Upper lobe of left lung (tissue), 4 donors: ENCODE data around the gene ROMO1.

Experiments used
- EP300 ChIP-seq, 4 donors: sonication (generic); formaldehyde crosslinking; IDR thresholded peaks; one replicate each; pipeline ENCODE4 v1.5.1; 2017; ENCODE audit warnings: antibody characterized with exemption in 4 of 4, control low read depth in 2 of 4
- POLR2A ChIP-seq, 4 donors: fragments of 450-650 bp; IDR thresholded peaks; one replicate each; pipeline ENCODE4 v1.5.1; 2016 to 2017; ENCODE audit warnings: antibody characterized with exemption in 4 of 4, mild to moderate bottlenecking in 2 of 4
- POLR2AphosphoS5 ChIP-seq, 2 donors: sonication (generic); formaldehyde crosslinking; IDR thresholded peaks; one replicate each; pipeline ENCODE4 v1.5.1; 2017; ENCODE audit warnings: antibody characterized with exemption in 2 of 2
- TF ChIP-seq, protein P1 (sequence below), 6 experiments: fragments of 450-650 bp in 4 of 6; fragments of 200-600 bp in 2 of 6; sonication (generic) in 2 of 6; IDR thresholded peaks; one replicate each; pipeline ENCODE4 v1.5.1; 2016 to 2019; ENCODE audit warnings: antibody characterized with exemption in 6 of 6

- TF ChIP-seq POLR2AphosphoS5 (IDR thresholded peaks at IDR 0.05) = no peak
- TF ChIP-seq, protein P1, sequence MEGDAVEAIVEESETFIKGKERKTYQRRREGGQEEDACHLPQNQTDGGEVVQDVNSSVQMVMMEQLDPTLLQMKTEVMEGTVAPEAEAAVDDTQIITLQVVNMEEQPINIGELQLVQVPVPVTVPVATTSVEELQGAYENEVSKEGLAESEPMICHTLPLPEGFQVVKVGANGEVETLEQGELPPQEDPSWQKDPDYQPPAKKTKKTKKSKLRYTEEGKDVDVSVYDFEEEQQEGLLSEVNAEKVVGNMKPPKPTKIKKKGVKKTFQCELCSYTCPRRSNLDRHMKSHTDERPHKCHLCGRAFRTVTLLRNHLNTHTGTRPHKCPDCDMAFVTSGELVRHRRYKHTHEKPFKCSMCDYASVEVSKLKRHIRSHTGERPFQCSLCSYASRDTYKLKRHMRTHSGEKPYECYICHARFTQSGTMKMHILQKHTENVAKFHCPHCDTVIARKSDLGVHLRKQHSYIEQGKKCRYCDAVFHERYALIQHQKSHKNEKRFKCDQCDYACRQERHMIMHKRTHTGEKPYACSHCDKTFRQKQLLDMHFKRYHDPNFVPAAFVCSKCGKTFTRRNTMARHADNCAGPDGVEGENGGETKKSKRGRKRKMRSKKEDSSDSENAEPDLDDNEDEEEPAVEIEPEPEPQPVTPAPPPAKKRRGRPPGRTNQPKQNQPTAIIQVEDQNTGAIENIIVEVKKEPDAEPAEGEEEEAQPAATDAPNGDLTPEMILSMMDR (IDR thresholded peaks at IDR 0.05) = no peak
- no peak for TF ChIP-seq EP300 (IDR thresholded peaks at IDR 0.05)
- TF ChIP-seq POLR2A (IDR thresholded peaks at IDR 0.05) = no peak
Measured at GRCh38 chr20:35652641-35653429, 46.4 kb upstream of the ROMO1 start.
